WTC11 (cell line): ENCODE measurements around the gene DNLZ. TPM values are rescaled to one million over a fixed set of nuclear protein-coding genes. Genes with fewer than 3 reads are reported as not detected.

Experiments
- ATAC-seq: fragments of 200-7000 bp; cut with Tn5 transposase; 2 replicates; pipeline ENCODE4 v1.10.0; 2021; ENCODE audit warnings: mild to moderate bottlenecking, moderate library complexity
- CTCF ChIA-PET: fragments of 300-600 bp; sonication (Branson Sonifier 250); formaldehyde crosslinking; loops from one replicate; lab custom pipeline; 2021; ENCODE audit warnings: antibody characterized with exemption; lab: Charles Lee
- POLR2A ChIA-PET: fragments of 350-600 bp; sonication (Branson Sonifier 250); formaldehyde crosslinking; loops from one replicate; lab custom pipeline; 2021; ENCODE audit warnings: antibody characterized with exemption; lab: Charles Lee
- DNase-seq: peaks from one replicate; pipeline ENCODE4 v3.0.0; 2021; ENCODE audit warnings: low spot score
- H3K27ac Mint-ChIP-seq: 2 replicates; pipeline ENCODE4 v1.8.0; 2021; ENCODE audit warnings: mixed read lengths
- H3K27me3 Mint-ChIP-seq: 2 replicates; pipeline ENCODE4 v1.8.0; 2021; ENCODE audit warnings: low read depth, mild to moderate bottlenecking, moderate library complexity, mixed read lengths
- H3K36me3 Mint-ChIP-seq: 2 replicates; pipeline ENCODE4 v1.8.0; 2021; ENCODE audit warnings: mixed read lengths
- H3K4me1 Mint-ChIP-seq: 2 replicates; pipeline ENCODE4 v1.8.0; 2022; ENCODE audit warnings: mixed read lengths
- H3K4me3 Mint-ChIP-seq: 2 replicates; pipeline ENCODE4 v1.8.0; 2021; ENCODE audit warnings: mild to moderate bottlenecking, moderate library complexity, mixed read lengths
- H3K9me3 Mint-ChIP-seq: 2 replicates; pipeline ENCODE4 v1.8.0; 2021; ENCODE audit warnings: mixed read lengths
- ATF3 ChIP-seq: sonication (generic); formaldehyde crosslinking; conservative IDR thresholded peaks from 2 replicates; pipeline ENCODE4 v1.8.1; 2022; ENCODE audit warnings: mild to moderate bottlenecking, missing genetic modification reagents
- ATF6 ChIP-seq: sonication (generic); formaldehyde crosslinking; IDR thresholded peaks from 2 replicates; pipeline ENCODE4 v1.8.1; 2023; ENCODE audit warnings: mild to moderate bottlenecking, missing genetic modification reagents
- E2F1 ChIP-seq: sonication (generic); formaldehyde crosslinking; IDR thresholded peaks from 2 replicates; pipeline ENCODE4 v1.8.0; 2022; ENCODE audit warnings: mild to moderate bottlenecking, missing genetic modification reagents
- ETV6 ChIP-seq: sonication (generic); formaldehyde crosslinking; IDR thresholded peaks from 2 replicates; pipeline ENCODE4 v1.8.1; 2022; ENCODE audit warnings: mild to moderate bottlenecking, missing genetic modification reagents
- FOXP4 ChIP-seq: sonication (generic); formaldehyde crosslinking; IDR thresholded peaks from 2 replicates; pipeline ENCODE4 v1.8.0; 2022; ENCODE audit warnings: mild to moderate bottlenecking, missing genetic modification reagents
- GTF2I ChIP-seq: fragments of 250-450 bp; sonication (Bioruptor Pico); conservative IDR thresholded peaks from 2 replicates; pipeline ENCODE4 v1.4.0; 2021; ENCODE audit warnings: mild to moderate bottlenecking
- IRF1 ChIP-seq: sonication (generic); formaldehyde crosslinking; IDR thresholded peaks from 2 replicates; pipeline ENCODE4 v1.8.0; 2023; ENCODE audit warnings: missing genetic modification reagents
- JAZF1 ChIP-seq: fragments of 250-450 bp; sonication (Bioruptor Pico); IDR thresholded peaks from 2 replicates; pipeline ENCODE4 v1.9.0; 2021; ENCODE audit warnings: moderate library complexity, mild to moderate bottlenecking, inconsistent platforms
- JUN ChIP-seq: sonication (generic); formaldehyde crosslinking; IDR thresholded peaks from 2 replicates; pipeline ENCODE4 v1.8.0; 2023; ENCODE audit warnings: mild to moderate bottlenecking, missing genetic modification reagents
- NFATC4 ChIP-seq: fragments of 250-450 bp; sonication (Bioruptor Pico); IDR thresholded peaks from 2 replicates; pipeline ENCODE4 v1.9.0; 2021; ENCODE audit warnings: mild to moderate bottlenecking
- NR2C2 ChIP-seq: sonication (generic); formaldehyde crosslinking; IDR thresholded peaks from 2 replicates; pipeline ENCODE4 v1.8.0; 2022; ENCODE audit warnings: mild to moderate bottlenecking, missing genetic modification reagents
- RELA ChIP-seq: sonication (generic); formaldehyde crosslinking; IDR thresholded peaks from 2 replicates; pipeline ENCODE4 v1.8.1; 2022; ENCODE audit warnings: missing genetic modification reagents, mild to moderate bottlenecking, borderline replicate concordance
- RORB ChIP-seq: fragments of 250-450 bp; sonication (Bioruptor Pico); IDR thresholded peaks from 2 replicates; pipeline ENCODE4 v1.9.0; 2021; ENCODE audit warnings: mild to moderate bottlenecking
- TEAD4 ChIP-seq: sonication (generic); formaldehyde crosslinking; IDR thresholded peaks from 2 replicates; pipeline ENCODE4 v1.8.0; 2022; ENCODE audit warnings: mild to moderate bottlenecking, missing genetic modification reagents
- ZBTB21 ChIP-seq: sonication (generic); formaldehyde crosslinking; IDR thresholded peaks from 2 replicates; pipeline ENCODE4 v1.8.1; 2023; ENCODE audit warnings: mild to moderate bottlenecking, missing genetic modification reagents, borderline replicate concordance
- ZBTB43 ChIP-seq: sonication (generic); formaldehyde crosslinking; IDR thresholded peaks from 2 replicates; pipeline ENCODE4 v1.8.1; 2023; ENCODE audit warnings: mild to moderate bottlenecking, missing genetic modification reagents
- ZNF425 ChIP-seq: fragments of 250-450 bp; sonication (Bioruptor Pico); conservative IDR thresholded peaks from 2 replicates; pipeline ENCODE4 v1.9.0; 2021; ENCODE audit warnings: mild to moderate bottlenecking
- ZNF512 ChIP-seq: sonication (generic); formaldehyde crosslinking; IDR thresholded peaks from 2 replicates; pipeline ENCODE4 v1.8.1; 2022; ENCODE audit warnings: missing genetic modification reagents, borderline replicate concordance
- total RNA-seq: library from RNA; stranded (reverse); gene quantifications from 3 replicates; pipeline ENCODE4 v1.2.3, GENCODE V29; 2021

Gene DNLZ
- total RNA-seq, 1 experiment from 2014 or later, result 17.2 TPM

- no peak overlapping the region for H3K4me3 Mint-ChIP-seq
- H3K9me3 Mint-ChIP-seq, result no peaks in the 10 kb centered on the region
- CTCF ChIA-PET, result interaction anchor here (0.6 to 2.5 kb wide), 5 partner anchors 25 to 79 kb away, joined by 3 to 8 read pairs (median 8); no protein-coding TSS in a partner anchor
These were observed 3.3 kb upstream of the DNLZ start for GRCh38 chr9:136366826-136367225.

GRCh38 chr9:136365775-136366222, 2.3 kb upstream of the DNLZ start:
- ChIA-PET CTCF (interaction anchor here (1.0 to 3.8 kb wide), 6 partner anchors 8 to 41 kb away, joined by 3 to 14 read pairs (median 8); partner anchors contain the start of gene CARD9), POLR2A (interaction anchor here (1.0 kb wide), 1 partner anchor 38 kb away, joined by 3 read pairs; no protein-coding TSS in a partner anchor)
- ATAC-seq, result no peak
- TF ChIP-seq TEAD4 (CRISPR knock-in tag), result no peak
- no peak for TF ChIP-seq RORB (CRISPR knock-in tag)
- no peak for TF ChIP-seq E2F1 (CRISPR knock-in tag)
- TF ChIP-seq ETV6, result no peak
- Mint-ChIP-seq H3K36me3 (no peaks in the 10 kb centered on the region), H3K27me3 (no peaks in the 10 kb centered on the region), H3K9me3 (no peaks in the 10 kb centered on the region), H3K4me3 (no peak overlapping the region), H3K4me1 (peaks cover 5% of the 10 kb centered on the region), H3K27ac (no peak overlapping the region)
- DNase-seq, result no peak

More at GRCh38 chr9:136366826-136367225, 3.3 kb upstream of the DNLZ start:
- DNase-seq (no peak), ATAC-seq (no peak)
- POLR2A ChIA-PET, result interaction anchor here (1.0 kb wide), 1 partner anchor 39 kb away, joined by 3 read pairs; no protein-coding TSS in a partner anchor
- no peak for TF ChIP-seq IRF1 (CRISPR knock-in tag)
- no peak for TF ChIP-seq ZBTB43 (CRISPR knock-in tag)
- TF ChIP-seq ATF3, result no peak
- no peak for TF ChIP-seq JUN (CRISPR knock-in tag)
- TF ChIP-seq ATF6 (CRISPR knock-in tag), result no peak
- Mint-ChIP-seq H3K36me3 (no peaks in the 10 kb centered on the region), H3K4me1 (peaks cover 5% of the 10 kb centered on the region), H3K27me3 (no peaks in the 10 kb centered on the region), H3K27ac (no peak overlapping the region)

- Mint-ChIP-seq H3K4me1 (peaks cover 5% of the 10 kb centered on the region), H3K27ac (no peak overlapping the region), H3K9me3 (no peaks in the 10 kb centered on the region), H3K36me3 (no peaks in the 10 kb centered on the region), H3K4me3 (no peak overlapping the region; the same call in 1 of the 2 replicates), H3K27me3 (no peaks in the 10 kb centered on the region)
- ChIA-PET POLR2A (no interaction called here), CTCF (interaction anchor here (1.1 to 3.8 kb wide), 6 partner anchors 9 to 87 kb away, joined by 3 to 41 read pairs (median 11); partner anchors contain the start of gene CARD9)
- no peak for ATAC-seq
- DNase-seq, result no peak
- TF ChIP-seq ZBTB21 (CRISPR knock-in tag) (no peak), ETV6 (no peak), RELA (no peak), JAZF1 (CRISPR knock-in tag) (no peak), FOXP4 (no peak), NR2C2 (no peak), ZNF425 (CRISPR knock-in tag) (no peak), NFATC4 (CRISPR knock-in tag) (no peak), GTF2I (CRISPR knock-in tag) (no peak), ZNF512 (CRISPR knock-in tag) (no peak)
These were observed 1.6 kb upstream of the DNLZ start for GRCh38 chr9:136364942-136365774.
